Common myeloid progenitor, CD34-positive (primary cell): Measurements from ENCODE around the gene SLITRK5.

ENCODE experiments used
- CTCF ChIA-PET: fragments of 350-600 bp; sonication (Branson Sonifier 250); formaldehyde crosslinking; loops from one replicate; lab custom pipeline; 2021; ENCODE audit warnings: antibody characterized with exemption; lab: Charles Lee
- POLR2A ChIA-PET: fragments of 350-600 bp; sonication (Branson Sonifier 250); formaldehyde crosslinking; loops from one replicate; lab custom pipeline; 2021; ENCODE audit warnings: antibody characterized with exemption; lab: Charles Lee
- DNase-seq, 3 donors: peaks; one replicate each; pipeline versions ENCODE4 v3.0.0 to v3.0.0-alpha.2; 2013
- H3K27ac ChIP-seq, 2 experiments: 1 replicate in 1 of 2; 2 replicates in 1 of 2; pipeline ENCODE4 v1.7.0; 2013; ENCODE audit warnings: inconsistent platforms in 2 of 2, low read length in 2 of 2, mild to moderate bottlenecking in 2 of 2, low read depth in 1 of 2, moderate library complexity in 1 of 2; ENCODE audit not compliant: severe bottlenecking in 2 of 2, insufficient read depth in 1 of 2, poor library complexity in 1 of 2
- H3K27me3 ChIP-seq, 5 experiments: replicated peaks in 2 of 5; 1 replicate in 3 of 5; 2 replicates in 2 of 5; pipeline versions ENCODE4 v1.6.1 to v1.7.0; 2013; ENCODE audit warnings: low read length in 4 of 5, mild to moderate bottlenecking in 2 of 5, moderate library complexity in 2 of 5, inconsistent platforms in 1 of 5; ENCODE audit not compliant: insufficient read depth in 5 of 5, control insufficient read depth in 4 of 5
- H3K36me3 ChIP-seq, 4 experiments: 1 replicate in 2 of 4; 2 replicates in 2 of 4; pipeline versions ENCODE4 v1.6.1 to v1.7.0; 2013; ENCODE audit warnings: low read length in 3 of 4, control low read depth in 1 of 4, mild to moderate bottlenecking in 1 of 4; ENCODE audit not compliant: control insufficient read depth in 4 of 4, insufficient read depth in 4 of 4
- H3K4me1 ChIP-seq, 4 experiments: 1 replicate in 3 of 4; 2 replicates in 1 of 4; pipeline versions ENCODE4 v1.6.1 to v1.7.1; 2013; ENCODE audit warnings: low read length in 3 of 4, mild to moderate bottlenecking in 3 of 4, control low read depth in 1 of 4, inconsistent platforms in 1 of 4, moderate library complexity in 1 of 4; ENCODE audit not compliant: control insufficient read depth in 4 of 4, insufficient read depth in 4 of 4; ENCODE audit errors: control extremely low read depth in 1 of 4
- H3K4me3 ChIP-seq, 7 experiments: 1 replicate in 4 of 7; 2 replicates in 3 of 7; pipeline versions ENCODE4 v1.5.1 to v1.7.0; 2013; ENCODE audit warnings: mild to moderate bottlenecking in 7 of 7, low read length in 6 of 7, moderate library complexity in 6 of 7, inconsistent platforms in 2 of 7, low read depth in 2 of 7, control low read depth in 1 of 7; ENCODE audit not compliant: insufficient read depth in 4 of 7, control insufficient read depth in 1 of 7; ENCODE audit errors: extremely low read depth in 1 of 7
- H3K9me3 ChIP-seq, 5 experiments: 1 replicate in 4 of 5; 2 replicates in 1 of 5; pipeline versions ENCODE4 v1.6.1 to v1.7.1; 2013; ENCODE audit warnings: low read length in 4 of 5, mild to moderate bottlenecking in 2 of 5, inconsistent platforms in 1 of 5, low read depth in 1 of 5, moderate library complexity in 1 of 5; ENCODE audit not compliant: control insufficient read depth in 4 of 5, insufficient read depth in 2 of 5; ENCODE audit errors: control extremely low read depth in 1 of 5
- WGBS: methylation state at CpG from one replicate; pipeline ENCODE4 v1.1.5; 2013; ENCODE audit not compliant: insufficient coverage; 5-methylcytosine and 5-hydroxymethylcytosine counted together

Gene SLITRK5

DNA sequence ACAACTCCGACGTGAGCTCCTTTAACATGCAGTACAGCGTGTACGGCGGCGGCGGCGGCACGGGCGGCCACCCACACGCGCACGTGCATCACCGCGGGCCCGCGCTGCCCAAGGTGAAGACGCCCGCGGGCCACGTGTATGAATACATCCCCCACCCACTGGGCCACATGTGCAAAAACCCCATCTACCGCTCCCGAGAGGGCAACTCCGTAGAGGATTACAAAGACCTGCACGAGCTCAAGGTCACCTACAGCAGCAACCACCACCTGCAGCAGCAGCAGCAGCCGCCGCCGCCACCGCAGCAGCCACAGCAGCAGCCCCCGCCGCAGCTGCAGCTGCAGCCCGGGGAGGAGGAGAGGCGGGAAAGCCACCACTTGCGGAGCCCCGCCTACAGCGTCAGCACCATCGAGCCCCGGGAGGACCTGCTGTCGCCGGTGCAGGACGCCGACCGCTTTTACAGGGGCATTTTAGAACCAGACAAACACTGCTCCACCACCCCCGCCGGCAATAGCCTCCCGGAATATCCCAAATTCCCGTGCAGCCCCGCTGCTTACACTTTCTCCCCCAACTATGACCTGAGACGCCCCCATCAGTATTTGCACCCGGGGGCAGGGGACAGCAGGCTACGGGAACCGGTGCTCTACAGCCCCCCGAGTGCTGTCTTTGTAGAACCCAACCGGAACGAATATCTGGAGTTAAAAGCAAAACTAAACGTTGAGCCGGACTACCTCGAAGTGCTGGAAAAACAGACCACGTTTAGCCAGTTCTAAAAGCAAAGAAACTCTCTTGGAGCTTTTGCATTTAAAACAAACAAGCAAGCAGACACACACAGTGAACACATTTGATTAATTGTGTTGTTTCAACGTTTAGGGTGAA, 6.6 kb downstream of the SLITRK5 start:
- H3K9me3 ChIP-seq, result peaks cover 0 to 11% (median 6%) of the 10 kb centered on the region in 5 experiments
- POLR2A ChIA-PET, result no interaction called here

DNA sequence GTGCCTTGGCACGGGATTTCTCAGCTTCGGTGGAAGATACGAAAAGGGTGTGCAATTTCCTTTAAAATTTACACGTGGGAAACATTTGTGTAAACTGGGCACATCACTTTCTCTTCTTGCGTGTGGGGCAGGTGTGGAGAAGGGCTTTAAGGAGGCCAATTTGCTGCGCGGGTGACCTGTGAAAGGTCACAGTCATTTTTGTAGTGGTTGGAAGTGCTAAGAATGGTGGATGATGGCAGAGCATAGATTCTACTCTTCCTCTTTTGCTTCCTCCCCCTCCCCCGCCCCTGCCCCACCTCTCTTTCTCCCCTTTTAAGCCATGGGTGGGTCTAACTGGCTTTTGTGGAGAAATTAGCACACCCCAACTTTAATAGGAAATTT, 7.2 kb downstream of the SLITRK5 start:
- WGBS, result 3% methylated on average over 4 of the region's 8 CpGs
- peaks cover 0 to 11% (median 6%) of the 10 kb centered on the region in 5 experiments for H3K9me3 ChIP-seq
- H3K27me3 ChIP-seq, result peaks cover 10 to 48% (median 30%) of the 10 kb centered on the region in 5 experiments
- peak in 1 of 3 donors; percentile 35 for DNase-seq
- POLR2A ChIA-PET, result no interaction called here
- peak overlapping the region in 6 of 7 experiments; percentile 61 to 90 (median 70) for H3K4me3 ChIP-seq
- H3K36me3 ChIP-seq, result peaks cover 0 to 2% (median 0%) of the 10 kb centered on the region in 4 experiments
- peaks cover 4 to 29% (median 24%) of the 10 kb centered on the region in 4 experiments for H3K4me1 ChIP-seq
- CTCF ChIA-PET, result no interaction called here
- no peak overlapping the region for H3K27ac ChIP-seq

More for the DNA sequence above, 6.6 kb downstream of the SLITRK5 start:
- Histone ChIP-seq H3K36me3 (peaks cover 0 to 2% (median 0%) of the 10 kb centered on the region in 4 experiments), H3K27ac (no peak overlapping the region), H3K4me1 (peaks cover 4 to 34% (median 29%) of the 10 kb centered on the region in 4 experiments), H3K27me3 (peaks cover 10 to 54% (median 30%) of the 10 kb centered on the region in 5 experiments), H3K4me3 (peak overlapping the region; percentile 58 to 90 (median 65))
- peak; percentile 56 to 86 (median 78) for DNase-seq
- CTCF ChIA-PET, result no interaction called here
- WGBS, result 1% methylated on average over 46 of the region's 60 CpGs

DNA sequence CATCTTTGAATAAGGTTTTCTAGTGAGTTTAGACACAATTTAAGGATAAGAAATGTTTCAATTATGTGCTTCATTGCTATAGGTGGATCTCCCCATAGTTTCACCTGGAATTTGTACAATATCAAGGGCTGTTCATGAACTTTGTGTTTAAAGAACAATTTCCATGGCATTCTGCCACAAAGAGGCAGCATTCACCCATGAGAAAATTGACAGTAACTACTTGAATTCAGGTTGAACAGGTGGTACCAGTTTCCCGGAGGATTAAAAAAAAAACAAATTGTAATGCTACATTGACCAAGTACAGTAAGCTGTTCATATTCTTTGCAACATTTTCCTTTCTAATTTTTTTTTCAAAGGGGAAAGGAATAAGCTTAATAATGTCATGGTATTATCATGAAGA, 9.1 kb downstream of the SLITRK5 start:
- no CpG with 5 or more reads among the region's 1 CpG for WGBS
- H3K36me3 ChIP-seq, result peaks cover 0 to 2% (median 0%) of the 10 kb centered on the region in 4 experiments
- ChIA-PET POLR2A (interaction anchor here (0.9 kb wide), 1 partner anchor 1733 kb away, joined by 3 read pairs; no protein-coding TSS in a partner anchor), CTCF (interaction anchor here (1.3 kb wide), 1 partner anchor 10 kb away, joined by 5 read pairs; the partner anchor contains the start of gene SLITRK5)
- DNase-seq, result peak in 1 of 3 donors; percentile 23
- no peak overlapping the region for H3K27ac ChIP-seq
- no peak overlapping the region for H3K4me3 ChIP-seq
- peaks cover 0 to 11% (median 6%) of the 10 kb centered on the region in 5 experiments for H3K9me3 ChIP-seq
- peaks cover 6 to 29% (median 18%) of the 10 kb centered on the region in 5 experiments for H3K27me3 ChIP-seq
- H3K4me1 ChIP-seq, result peaks cover 0 to 16% (median 13%) of the 10 kb centered on the region in 4 experiments

DNA sequence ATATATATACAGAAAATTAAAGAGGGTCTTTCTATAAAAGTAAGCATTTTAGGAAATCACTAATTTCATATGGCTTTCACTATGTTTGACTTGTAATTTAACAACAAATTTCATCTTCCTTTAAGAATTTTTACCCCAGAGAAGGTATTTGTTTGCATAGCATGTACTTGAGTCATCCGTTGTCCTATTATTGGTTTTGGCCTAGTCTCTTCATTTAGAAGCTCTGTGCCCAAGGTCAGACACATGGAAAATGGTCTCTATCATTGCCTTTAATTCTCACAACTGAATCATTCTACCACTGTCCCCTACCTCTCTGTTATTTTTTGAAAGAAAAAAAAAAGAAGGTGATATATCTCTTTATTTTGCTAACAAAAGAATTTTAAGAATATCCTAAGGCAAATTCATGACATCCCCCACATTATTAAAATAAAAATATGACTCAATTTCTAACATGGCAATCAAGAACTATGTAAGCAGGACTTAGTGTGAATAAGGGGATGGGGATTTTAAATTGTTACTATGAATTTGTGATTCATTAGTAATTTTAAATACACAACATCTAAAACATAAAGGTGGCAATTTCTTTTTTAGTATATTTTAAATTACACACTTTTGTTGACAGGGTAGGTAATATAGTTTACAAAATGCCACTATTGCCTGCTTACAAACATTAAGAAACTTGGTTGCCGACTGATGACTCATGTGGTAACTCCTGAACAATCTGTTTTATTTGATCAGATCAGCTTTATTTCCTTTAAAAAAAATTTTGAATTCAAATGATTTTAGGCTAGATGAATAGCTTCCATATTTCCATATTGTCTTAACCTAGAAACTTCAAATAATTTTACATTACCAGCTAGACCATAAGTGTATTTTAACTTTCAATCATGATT, 13.9 kb downstream of the SLITRK5 start:
- ChIA-PET POLR2A (no interaction called here), CTCF (interaction anchor here (1.6 kb wide), 1 partner anchor 14 kb away, joined by 3 read pairs; the partner anchor contains the start of gene SLITRK5)
- Histone ChIP-seq H3K9me3 (no peaks in the 10 kb centered on the region), H3K27me3 (no peaks in the 10 kb centered on the region), H3K36me3 (no peaks in the 10 kb centered on the region), H3K27ac (no peak overlapping the region), H3K4me1 (no peaks in the 10 kb centered on the region), H3K4me3 (no peak overlapping the region)
- no CpG with 5 or more reads among the region's 2 CpGs for WGBS
- no peak for DNase-seq

DNA sequence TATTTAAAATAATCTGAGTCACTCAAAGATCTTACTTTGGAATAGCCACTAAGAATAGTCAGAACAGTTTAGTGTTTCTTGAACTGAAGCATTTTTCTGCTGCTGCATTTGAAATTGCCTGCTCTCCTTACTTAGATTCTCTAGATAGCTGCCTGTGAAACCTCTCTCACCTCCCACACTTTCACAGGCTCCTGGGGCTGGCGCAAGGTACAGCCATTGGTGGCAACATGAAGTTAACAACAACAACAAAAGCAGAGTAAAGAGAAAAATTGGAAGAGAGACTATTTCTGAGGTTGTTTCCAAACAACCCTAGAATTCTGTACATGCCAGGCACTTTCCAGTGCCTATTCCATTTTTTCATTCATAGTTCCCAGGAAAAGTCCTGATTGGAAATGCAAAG, 25.3 kb downstream of the SLITRK5 start:
- H3K4me3 ChIP-seq, result no peak overlapping the region
- H3K4me1 ChIP-seq, result no peaks in the 10 kb centered on the region
- ChIA-PET CTCF (no interaction called here), POLR2A (no interaction called here)
- DNase-seq, result no peak
- no CpG with 5 or more reads among the region's 1 CpG for WGBS
- no peaks in the 10 kb centered on the region for H3K9me3 ChIP-seq
- H3K36me3 ChIP-seq, result no peaks in the 10 kb centered on the region
- H3K27ac ChIP-seq, result no peak overlapping the region
- no peaks in the 10 kb centered on the region for H3K27me3 ChIP-seq

DNA sequence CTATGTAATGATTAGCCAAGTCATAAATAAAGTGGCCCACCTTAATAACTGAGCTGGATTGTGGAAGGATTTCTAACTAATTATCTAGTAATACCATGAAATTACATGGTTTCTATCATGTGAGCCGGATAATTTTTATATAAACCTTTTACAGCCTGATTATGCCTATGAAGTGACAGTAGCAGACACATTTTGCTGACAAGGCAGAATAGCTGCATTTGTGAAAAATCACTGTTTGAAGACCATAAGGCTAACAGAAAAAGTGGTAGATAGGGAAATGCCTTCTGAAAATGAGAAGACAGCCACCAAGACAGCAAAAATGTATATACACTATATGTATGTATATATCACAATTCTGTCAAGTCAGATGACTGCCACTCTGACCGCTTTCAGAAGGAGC, 27.1 kb downstream of the SLITRK5 start:
- ChIA-PET POLR2A (no interaction called here), CTCF (interaction anchor here (0.6 kb wide), 1 partner anchor 27 kb away, joined by 3 read pairs; no protein-coding TSS in a partner anchor)
- H3K27me3 ChIP-seq, result no peaks in the 10 kb centered on the region
- DNase-seq, result no peak
- H3K36me3 ChIP-seq, result no peaks in the 10 kb centered on the region
- H3K9me3 ChIP-seq, result no peaks in the 10 kb centered on the region
- H3K4me3 ChIP-seq, result no peak overlapping the region
- no peak overlapping the region for H3K27ac ChIP-seq
- WGBS, result no CpG with 5 or more reads among the region's 2 CpGs
- H3K4me1 ChIP-seq, result no peaks in the 10 kb centered on the region
